Glomerular visceral epithelial cell (primary cell): Measurements from ENCODE around the gene PIK3R5.

ENCODE experiments used
- DNase-seq: peaks from one replicate; pipeline ENCODE4 v3.0.0-alpha.2; 2016; ENCODE audit errors: extremely low spot score

The PIK3R5 gene

GRCh38 chr17:8879410-8879809, 86.1 kb downstream of the PIK3R5 start:
- no peak for DNase-seq

- no peak for DNase-seq
Measured at GRCh38 chr17:8877984-8878383, 87.5 kb downstream of the PIK3R5 start.

GRCh38 chr17:8875957-8876356, 89.5 kb downstream of the PIK3R5 start:
- no peak for DNase-seq

GRCh38 chr17:8875436-8875835, 90.1 kb downstream of the PIK3R5 start:
- DNase-seq, result no peak

GRCh38 chr17:8873801-8874715, 91.4 kb downstream of the PIK3R5 start:
- no peak for DNase-seq

- no peak for DNase-seq
Measured at GRCh38 chr17:8872705-8873435, 92.6 kb downstream of the PIK3R5 start.

- no peak for DNase-seq
Measured at GRCh38 chr17:8872036-8872704, 93.3 kb downstream of the PIK3R5 start.

GRCh38 chr17:8871081-8871581, 94.4 kb downstream of the PIK3R5 start:
- DNase-seq, result no peak

GRCh38 chr17:8870406-8871040, 95.0 kb downstream of the PIK3R5 start:
- DNase-seq, result no peak

- no peak for DNase-seq
Measured at GRCh38 chr17:8869114-8869815, 96.2 kb downstream of the PIK3R5 start.

GRCh38 chr17:8868529-8868951, 97.0 kb downstream of the PIK3R5 start:
- no peak for DNase-seq

- no peak for DNase-seq
Measured at GRCh38 chr17:8868092-8868491, 97.4 kb downstream of the PIK3R5 start.

GRCh38 chr17:8867361-8867981, 98.0 kb downstream of the PIK3R5 start, which contains the start of gene PIK3R6:
TSS of gene PIK3R6 (minus strand) at chr17:8867674. CDS start at chr17:8849794, 17,880 bp downstream.
- DNase-seq, result no peak

GRCh38 chr17:8865811-8866210, 99.7 kb downstream of the PIK3R5 start:
- DNase-seq, result no peak

GRCh38 chr17:8865385-8865784, 100.1 kb downstream of the PIK3R5 start:
- DNase-seq, result no peak

GRCh38 chr17:8862213-8863056, 103.1 kb downstream of the PIK3R5 start:
- DNase-seq, result no peak

GRCh38 chr17:8861495-8862181, 103.9 kb downstream of the PIK3R5 start:
- DNase-seq, result no peak

- no peak for DNase-seq
Measured at GRCh38 chr17:8859804-8860430, 105.6 kb downstream of the PIK3R5 start.
